GF-D8 (cell line): ENCODE results near the gene CYP2D6.
"Not testable (repeated sequence)": the region's sequence is repeated elsewhere in the genome, so short reads cannot be mapped to it uniquely, and the experiment has no call there.

Source experiments
- DNase-seq: peaks from one replicate; lab custom pipeline; 2025; lab: John Stamatoyannopoulos, UW

Gene CYP2D6

GRCh38 chr22:42134100-42135020 is 3.8 kb upstream of the CYP2D6 start:
- DNase-seq, result no peak

GRCh38 chr22:42132457-42132856 is 1.8 kb upstream of the CYP2D6 start:
- no peak for DNase-seq

DNA sequence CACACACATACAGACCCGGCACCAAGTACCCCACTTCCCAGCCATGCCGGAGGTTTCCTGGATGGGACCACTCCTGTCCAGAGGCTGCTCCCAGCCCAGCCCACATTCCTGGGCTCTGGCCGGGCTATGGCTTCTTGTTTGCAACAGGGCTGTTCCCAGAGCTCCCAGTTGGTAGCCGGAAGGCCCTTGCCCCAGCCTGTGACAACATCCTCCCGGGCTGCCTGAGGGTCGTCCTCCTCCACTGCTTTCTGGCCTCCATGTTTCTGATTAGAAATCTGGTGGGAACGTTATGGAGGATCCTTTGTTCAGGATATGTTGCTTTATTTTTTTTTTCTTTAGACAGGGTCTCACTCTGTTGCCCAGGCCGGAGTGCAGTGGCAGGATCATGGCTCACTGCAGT is 952 bp upstream of the CYP2D6 start:
- no peak for DNase-seq

GRCh38 chr22:42130182-42130581 is 428 bp downstream of the CYP2D6 start:
- DNase-seq, result not testable (repeated sequence)

DNA sequence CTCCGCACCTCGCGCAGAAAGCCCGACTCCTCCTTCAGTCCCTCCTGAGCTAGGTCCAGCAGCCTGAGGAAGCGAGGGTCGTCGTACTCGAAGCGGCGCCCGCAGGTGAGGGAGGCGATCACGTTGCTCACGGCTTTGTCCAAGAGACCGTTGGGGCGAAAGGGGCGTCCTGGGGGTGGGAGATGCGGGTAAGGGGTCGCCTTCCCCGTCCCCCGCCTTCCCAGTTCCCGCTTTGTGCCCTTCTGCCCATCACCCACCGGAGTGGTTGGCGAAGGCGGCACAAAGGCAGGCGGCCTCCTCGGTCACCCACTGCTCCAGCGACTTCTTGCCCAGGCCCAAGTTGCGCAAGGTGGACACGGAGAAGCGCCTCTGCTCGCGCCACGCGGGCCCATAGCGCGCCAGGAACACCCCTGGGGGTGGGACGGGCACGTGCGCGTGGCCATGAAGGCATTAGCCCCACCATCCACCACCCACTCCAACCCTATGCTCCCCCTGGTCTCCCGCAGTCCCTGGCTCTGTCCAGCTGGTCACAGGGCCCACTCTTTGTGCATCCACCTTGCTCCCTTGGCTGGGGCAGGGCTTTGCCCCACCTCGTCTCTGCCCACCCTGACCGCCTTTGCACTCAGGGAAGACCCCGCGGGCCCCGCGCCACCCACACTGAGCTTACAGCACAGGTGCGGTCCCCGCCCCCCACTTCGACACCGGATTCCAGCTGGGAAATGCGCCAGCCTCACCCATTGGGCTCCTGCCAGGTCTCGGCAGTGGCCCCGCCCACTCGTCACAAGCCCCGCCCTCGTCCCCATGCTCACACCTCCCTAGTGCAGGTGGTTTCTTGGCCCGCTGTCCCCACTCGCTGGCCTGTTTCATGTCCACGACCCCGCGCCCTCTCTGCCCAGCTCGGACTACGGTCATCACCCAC is 1.6 kb downstream of the CYP2D6 start:
- not testable (repeated sequence) for DNase-seq

- DNase-seq, result not testable (repeated sequence)
Observed at GRCh38 chr22:42128007-42128406, 2.6 kb downstream of the CYP2D6 start.

- DNase-seq, result no peak
Observed at GRCh38 chr22:42127606-42128005, 3.0 kb downstream of the CYP2D6 start.

- not testable (repeated sequence) for DNase-seq
Observed at GRCh38 chr22:42123529-42123928, 7.1 kb downstream of the CYP2D6 start.

- DNase-seq, result peak; percentile 22
Observed at GRCh38 chr22:42120231-42121021, 10.2 kb downstream of the CYP2D6 start.

DNA sequence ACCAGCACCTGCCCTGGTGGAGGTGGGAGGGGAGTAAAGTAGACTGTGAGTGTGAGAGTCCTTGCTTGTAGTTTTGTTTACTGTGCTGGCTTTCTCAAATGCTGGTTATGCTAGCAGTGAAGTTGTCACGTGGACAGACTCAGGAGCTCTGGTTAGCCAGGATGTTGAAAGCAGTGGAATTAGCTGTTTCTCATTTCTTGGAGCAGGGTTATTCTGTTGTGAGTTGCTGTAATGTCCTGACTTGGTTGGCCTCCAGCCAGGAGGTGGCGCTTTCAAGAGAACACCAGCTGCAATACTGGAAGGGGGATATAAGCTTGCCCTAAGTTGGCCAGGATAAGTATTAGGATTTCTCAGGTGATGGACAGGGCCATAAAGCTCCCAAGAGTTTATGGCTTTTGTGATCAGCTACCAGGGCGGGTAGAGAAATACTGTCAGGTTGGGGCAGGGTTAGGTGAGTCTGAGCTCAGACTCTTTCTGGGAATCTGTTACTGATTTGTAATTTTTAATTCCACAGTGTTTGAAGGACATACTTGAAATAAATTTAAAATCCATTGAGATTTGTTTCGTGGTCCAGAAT is 13.7 kb downstream of the CYP2D6 start:
- DNase-seq, result no peak

DNA sequence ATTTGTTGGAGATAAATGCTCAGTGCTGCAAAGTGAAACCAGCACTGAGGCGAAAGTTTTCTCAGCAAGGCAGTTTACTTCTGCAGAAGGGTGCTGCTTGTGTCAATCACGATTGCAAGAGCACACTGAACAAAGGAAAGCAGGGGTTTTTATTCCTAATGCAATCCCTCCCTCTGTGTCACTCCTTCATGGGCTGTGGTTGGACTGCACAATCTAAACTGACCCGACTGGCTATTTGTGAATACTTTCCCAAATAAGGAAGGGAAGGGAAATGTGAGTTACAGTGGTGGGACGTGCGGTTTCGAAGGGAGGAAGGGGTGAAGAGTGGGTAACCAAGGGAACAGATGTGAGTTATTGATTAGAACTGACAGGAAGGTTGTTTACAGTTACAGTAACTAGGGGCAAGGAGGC is 15.2 kb downstream of the CYP2D6 start:
- DNase-seq, result not testable (repeated sequence)

GRCh38 chr22:42114721-42115120 is 15.9 kb downstream of the CYP2D6 start:
- DNase-seq, result no peak

GRCh38 chr22:42112793-42113192 is 17.8 kb downstream of the CYP2D6 start:
- DNase-seq, result not testable (repeated sequence)

- no peak for DNase-seq
Observed at GRCh38 chr22:42111798-42112197, 18.8 kb downstream of the CYP2D6 start.

DNA sequence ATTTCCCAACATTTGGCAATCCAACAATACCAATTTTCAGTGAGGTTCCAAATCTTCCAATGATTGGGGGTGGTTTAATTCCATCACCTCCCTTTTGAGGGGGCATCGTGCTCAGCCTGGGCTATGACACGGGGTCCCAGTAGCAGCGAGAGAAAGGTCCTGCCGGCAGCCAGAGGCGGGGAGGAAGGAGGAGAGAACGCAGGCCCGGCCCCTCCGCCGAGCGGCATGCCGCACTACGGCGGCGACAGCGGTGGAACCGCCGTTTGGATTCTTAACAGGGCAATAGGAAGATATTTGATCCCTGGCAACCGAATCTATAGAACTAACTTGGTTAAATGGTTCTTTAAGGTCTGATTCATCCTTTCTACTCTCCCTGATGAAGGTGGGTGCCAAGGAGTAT is 21.8 kb downstream of the CYP2D6 start:
- no peak for DNase-seq

DNA sequence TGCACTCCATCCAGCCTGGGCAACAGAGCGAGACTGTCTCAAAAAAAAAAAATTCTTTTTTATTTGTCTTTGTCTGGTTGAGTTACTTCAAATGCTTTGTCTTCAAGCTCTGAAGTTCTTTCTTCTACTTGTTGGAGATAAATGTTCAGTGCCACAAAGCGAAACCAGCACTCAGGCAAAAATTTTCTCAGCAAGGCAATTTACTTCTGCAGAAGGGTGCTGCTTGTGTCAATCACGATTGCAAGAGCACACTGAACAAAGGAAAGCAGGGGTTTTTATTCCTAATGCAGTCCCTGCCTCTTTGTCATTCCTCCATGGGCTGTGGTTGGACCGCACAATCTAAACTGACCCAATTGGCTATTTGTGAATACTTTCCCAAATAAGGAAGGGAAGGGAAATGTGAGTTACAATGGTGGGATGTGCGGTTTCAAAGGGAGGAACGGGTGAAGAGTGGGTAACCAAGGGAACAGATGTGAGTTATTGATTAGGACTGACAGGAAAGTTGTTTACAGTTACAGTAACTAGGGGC is 26.2 kb downstream of the CYP2D6 start:
- not testable (repeated sequence) for DNase-seq

DNA sequence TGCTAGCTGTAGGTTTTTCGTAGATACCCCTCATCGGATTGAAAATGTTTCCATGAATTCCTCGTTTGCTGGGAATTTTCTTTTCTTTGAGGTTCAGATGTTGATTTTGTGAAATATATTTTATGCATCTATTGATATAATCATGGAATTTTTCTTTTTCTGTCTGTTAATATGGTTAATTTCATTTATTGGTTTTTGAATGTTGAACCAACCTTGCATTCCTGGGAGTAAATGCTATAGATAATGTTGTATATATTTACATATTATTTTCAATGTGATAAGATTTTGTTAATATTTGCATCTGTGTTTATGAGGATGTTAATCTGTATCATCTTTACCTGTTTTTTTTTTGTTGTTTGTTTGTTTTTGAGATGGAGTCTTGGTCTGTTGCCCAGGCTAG is 29.4 kb downstream of the CYP2D6 start:
- DNase-seq, result no peak

- no peak for DNase-seq
Observed at GRCh38 chr22:42091455-42091782, 39.2 kb downstream of the CYP2D6 start.

DNA sequence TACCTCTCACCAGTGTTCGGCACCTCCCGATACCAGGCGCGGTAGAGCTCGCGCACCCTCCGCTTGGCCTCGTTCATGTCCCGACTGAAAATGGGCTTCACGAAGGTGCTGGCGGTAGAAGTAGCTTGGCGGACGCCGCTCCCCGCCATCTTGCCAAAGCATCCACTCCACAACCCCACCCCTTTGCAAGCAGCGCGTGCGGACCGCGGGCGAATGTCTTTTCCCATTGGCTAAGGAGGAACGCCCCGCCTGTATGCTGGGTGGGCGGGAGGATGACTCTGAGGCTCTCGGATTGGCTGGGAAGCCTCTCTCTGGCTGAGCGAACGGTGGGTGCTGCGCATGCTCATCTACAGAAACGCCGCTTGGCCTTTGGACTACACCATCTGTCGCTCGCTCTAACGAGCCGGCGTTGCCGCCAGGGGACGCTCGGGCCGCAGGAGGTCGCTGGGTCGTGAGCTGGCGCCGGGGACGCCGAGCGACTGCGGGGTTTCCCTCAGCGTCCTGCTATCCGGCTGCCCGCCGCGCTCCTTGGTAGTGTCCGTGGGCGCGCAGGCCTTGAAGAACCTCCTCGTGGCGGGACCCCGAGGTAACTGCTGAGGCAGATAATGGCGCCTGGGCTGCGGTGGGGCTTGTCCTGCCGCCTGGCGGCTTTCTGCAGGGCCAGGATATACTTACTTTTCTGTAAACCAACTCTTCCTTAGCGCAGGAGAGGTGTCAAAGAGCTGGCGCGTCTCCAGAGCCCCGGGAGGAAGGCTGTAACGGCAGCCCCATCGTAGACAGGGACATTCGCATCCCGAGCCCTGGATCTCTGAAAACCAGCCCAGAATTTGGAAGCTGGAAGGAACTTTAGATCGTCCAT is 39.8 kb downstream of the CYP2D6 start, which contains the start of gene NDUFA6:
Gene NDUFA6, minus strand, starts transcription at position 177 of the 859 bp plus-strand sequence. Its CDS starts 28 bp downstream, at position 149.
- peak; percentile 98 for DNase-seq

- DNase-seq, result no peak
Observed at GRCh38 chr22:42086051-42086450, 44.6 kb downstream of the CYP2D6 start.
